Adrenal gland (tissue), 5 donors: Measurements from ENCODE around the gene CADM1.

Source experiments
- CTCF ChIP-seq, 6 experiments: fragments of 450-650 bp in 4 of 6; fragments of 200-600 bp in 2 of 6; sonication (generic) in 1 of 6; IDR thresholded peaks; 1 replicate in 5 of 6; 2 replicates in 1 of 6; pipeline versions ENCODE4 v1.5.1 to v1.8.0; 2016 to 2021; ENCODE audit warnings: antibody characterized with exemption in 6 of 6, mild to moderate bottlenecking in 2 of 6, moderate library complexity in 1 of 6
- POLR2A ChIP-seq, 2 donors: fragments of 450-650 bp; IDR thresholded peaks; one replicate each; pipeline ENCODE4 v1.6.1; 2017; ENCODE audit warnings: antibody characterized with exemption in 2 of 2, mild to moderate bottlenecking in 2 of 2, moderate library complexity in 1 of 2
- donor health status: DM: no; HTN: no; CAD: no.

GRCh38 chr11:115207166-115207591, 297.0 kb downstream of the CADM1 start:
- TF ChIP-seq CTCF (IDR thresholded peaks at IDR 0.05) (no peak), POLR2A (IDR thresholded peaks at IDR 0.05) (no peak)
